SK-N-SH treated with all-trans-retinoic acid at 6 μM for 48 hours (cell line): Measurements from ENCODE around the gene MANBA.

Experiments used
- ATAC-seq: fragments of 200-7000 bp; cut with Tn5 transposase; 3 replicates; pipeline ENCODE4 v1.9.1; 2020; ENCODE audit warnings: mild to moderate bottlenecking, moderate library complexity
- ARNTL ChIP-seq: fragments of 450-650 bp; formaldehyde crosslinking; IDR thresholded peaks from 2 replicates; pipeline ENCODE4 v1.5.0; 2020; ENCODE audit warnings: low read depth, mild to moderate bottlenecking, moderate library complexity, borderline replicate concordance
- BACH2 ChIP-seq: fragments of 250-450 bp; sonication (Bioruptor Pico); IDR thresholded peaks from 2 replicates; pipeline ENCODE4 v1.9.0; 2021; ENCODE audit warnings: mild to moderate bottlenecking, borderline replicate concordance
- CREB5 ChIP-seq: fragments of 250-450 bp; sonication (Bioruptor Pico); IDR thresholded peaks from 2 replicates; pipeline ENCODE4 v1.5.1; 2020; ENCODE audit warnings: low read depth, mild to moderate bottlenecking, moderate library complexity
- CSDC2 ChIP-seq: fragments of 250-450 bp; sonication (Bioruptor Pico); IDR thresholded peaks from 2 replicates; pipeline ENCODE4 v1.5.0; 2020; ENCODE audit warnings: mild to moderate bottlenecking, moderate library complexity
- GLIS3 ChIP-seq: fragments of 250-450 bp; sonication (Bioruptor Pico); IDR thresholded peaks from 2 replicates; pipeline ENCODE4 v1.5.0; 2020; ENCODE audit warnings: mild to moderate bottlenecking, moderate library complexity
- ISL1 ChIP-seq: fragments of 250-450 bp; sonication (Bioruptor Pico); IDR thresholded peaks from 2 replicates; pipeline ENCODE4 v2.1.2; 2022; ENCODE audit warnings: mild to moderate bottlenecking, moderate library complexity
- OSR1 ChIP-seq: fragments of 250-450 bp; sonication (Bioruptor Pico); IDR thresholded peaks from 2 replicates; pipeline ENCODE4 v1.8.0; 2022; ENCODE audit warnings: moderate library complexity, mild to moderate bottlenecking, inconsistent platforms
- PATZ1 ChIP-seq: fragments of 250-450 bp; sonication (Bioruptor Pico); IDR thresholded peaks from 2 replicates; pipeline ENCODE4 v1.8.0; 2020; ENCODE audit warnings: mild to moderate bottlenecking, moderate library complexity, borderline replicate concordance
- POU6F1 ChIP-seq: fragments of 250-450 bp; sonication (Bioruptor Pico); IDR thresholded peaks from 2 replicates; pipeline ENCODE4 v1.8.0; 2021; ENCODE audit warnings: low read depth, mild to moderate bottlenecking, moderate library complexity, borderline replicate concordance
- PPARA ChIP-seq: fragments of 250-450 bp; sonication (Bioruptor Pico); IDR thresholded peaks from 2 replicates; pipeline ENCODE4 v1.5.0; 2020; ENCODE audit warnings: mild to moderate bottlenecking, borderline replicate concordance
- RARB ChIP-seq: fragments of 250-450 bp; sonication (Bioruptor Pico); IDR thresholded peaks from 2 replicates; pipeline ENCODE4 v1.8.0; 2021; ENCODE audit warnings: mild to moderate bottlenecking, moderate library complexity
- TCF4 ChIP-seq: fragments of 250-450 bp; sonication (Bioruptor Pico); IDR thresholded peaks from 2 replicates; pipeline ENCODE4 v1.8.0; 2021; ENCODE audit warnings: mild to moderate bottlenecking, moderate library complexity, borderline replicate concordance
- TOX ChIP-seq: fragments of 250-450 bp; sonication (Bioruptor Pico); IDR thresholded peaks from 2 replicates; pipeline ENCODE4 v1.8.0; 2021; ENCODE audit warnings: mild to moderate bottlenecking, moderate library complexity, borderline replicate concordance
- TSHZ2 ChIP-seq: fragments of 250-450 bp; sonication (Bioruptor Pico); IDR thresholded peaks from 2 replicates; pipeline ENCODE4 v1.5.0; 2020; ENCODE audit warnings: mild to moderate bottlenecking, moderate library complexity
- ZC3H10 ChIP-seq: fragments of 250-450 bp; sonication (Bioruptor Pico); IDR thresholded peaks from 2 replicates; pipeline ENCODE4 v1.5.1; 2021; ENCODE audit warnings: mild to moderate bottlenecking, moderate library complexity
- ZFP3 ChIP-seq: fragments of 250-450 bp; sonication (Bioruptor Pico); IDR thresholded peaks from 2 replicates; pipeline ENCODE4 v1.5.0; 2020; ENCODE audit warnings: mild to moderate bottlenecking, moderate library complexity
- ZFP30 ChIP-seq: fragments of 450-650 bp; formaldehyde crosslinking; IDR thresholded peaks from 2 replicates; pipeline ENCODE4 v1.5.0; 2022; ENCODE audit warnings: mild to moderate bottlenecking, moderate library complexity
- ZNF565 ChIP-seq: fragments of 450-650 bp; formaldehyde crosslinking; conservative IDR thresholded peaks from 2 replicates; pipeline ENCODE4 v1.5.0; 2020; ENCODE audit warnings: low read depth, mild to moderate bottlenecking, moderate library complexity
- ZNF70 ChIP-seq: fragments of 450-650 bp; formaldehyde crosslinking; IDR thresholded peaks from 2 replicates; pipeline ENCODE4 v1.5.0; 2020; ENCODE audit warnings: mild to moderate bottlenecking, moderate library complexity
- ZNF8 ChIP-seq: fragments of 450-650 bp; formaldehyde crosslinking; IDR thresholded peaks from 2 replicates; pipeline ENCODE4 v1.5.0; 2020; ENCODE audit warnings: mild to moderate bottlenecking, moderate library complexity

Gene MANBA

GRCh38 chr4:102735582-102735981, 25.2 kb downstream of the MANBA start:
- ATAC-seq, result no peak
- TF ChIP-seq ZFP30 (CRISPR knock-in tag), result no peak

GRCh38 chr4:102734591-102735385, 26.0 kb downstream of the MANBA start:
- no peak for TF ChIP-seq TSHZ2 (CRISPR knock-in tag)
- no peak for TF ChIP-seq PATZ1 (CRISPR knock-in tag)
- no peak for TF ChIP-seq TOX (CRISPR knock-in tag)
- no peak for TF ChIP-seq ZC3H10
- ATAC-seq, result no peak

GRCh38 chr4:102734116-102734515, 26.7 kb downstream of the MANBA start:
- TF ChIP-seq TCF4 (CRISPR knock-in tag) (no peak), ZNF70 (CRISPR knock-in tag) (no peak), ZNF565 (CRISPR knock-in tag) (no peak), ARNTL (CRISPR knock-in tag) (no peak), GLIS3 (CRISPR knock-in tag) (no peak), CSDC2 (no peak), BACH2 (no peak), RARB (CRISPR knock-in tag) (no peak), ZC3H10 (no peak), POU6F1 (no peak), ZFP30 (CRISPR knock-in tag) (no peak), ZNF8 (no peak), TSHZ2 (CRISPR knock-in tag) (no peak), ISL1 (CRISPR knock-in tag) (no peak), OSR1 (CRISPR knock-in tag) (no peak), ZFP3 (CRISPR knock-in tag) (no peak), PPARA (no peak)
- no peak for ATAC-seq

GRCh38 chr4:102733084-102733483, 27.7 kb downstream of the MANBA start:
- ATAC-seq, result no peak
- no peak for TF ChIP-seq ZNF70 (CRISPR knock-in tag)
- TF ChIP-seq CREB5 (CRISPR knock-in tag), result no peak
- TF ChIP-seq ARNTL (CRISPR knock-in tag), result no peak
- TF ChIP-seq ZC3H10, result no peak
- TF ChIP-seq TCF4 (CRISPR knock-in tag), result no peak
- no peak for TF ChIP-seq RARB (CRISPR knock-in tag)
- TF ChIP-seq ISL1 (CRISPR knock-in tag), result no peak
- no peak for TF ChIP-seq PATZ1 (CRISPR knock-in tag)
- TF ChIP-seq OSR1 (CRISPR knock-in tag), result no peak
- no peak for TF ChIP-seq TSHZ2 (CRISPR knock-in tag)
